ENCODE measurements around the gene BCL7A. TPM values are rescaled to one million over a fixed set of nuclear protein-coding genes. Genes with fewer than 3 reads are reported as not detected.
A peak's percentile ranks its signal among the peaks of the same experiment; 100 is the strongest.

The BCL7A gene
- total RNA-seq, 2 donors from 2014 or later = 0.33 to 0.69 TPM

GRCh38 chr12:122087431-122088178, 65.9 kb downstream of the BCL7A start:
- ATAC-seq = no peak
- H3K27ac Mint-ChIP-seq = peak overlapping the region in 1 of 2 donors; percentile 6
- no peaks in the 10 kb centered on the region for H3K36me3 Mint-ChIP-seq
- no peak overlapping the region for H3K4me3 Mint-ChIP-seq
- peaks cover 45 to 50% of the 10 kb centered on the region in 2 donors for H3K4me1 Mint-ChIP-seq (ENCODE audit: low read depth in 2 of 2)
- no peaks in the 10 kb centered on the region for H3K9me3 Mint-ChIP-seq
- H3K27me3 Mint-ChIP-seq = no peaks in the 10 kb centered on the region
- no peak for DNase-seq (ENCODE audit: low spot score)

GRCh38 chr12:122088179-122088810, 66.6 kb downstream of the BCL7A start:
- Mint-ChIP-seq H3K9me3 (no peaks in the 10 kb centered on the region), H3K27ac (peak overlapping the region in 1 of 2 donors; percentile 6), H3K4me1 (ENCODE audit: low read depth in 2 of 2) (peaks cover 39 to 45% of the 10 kb centered on the region in 2 donors)

GRCh38 chr12:122089077-122089476, 67.4 kb downstream of the BCL7A start:
- no peak overlapping the region for H3K27ac Mint-ChIP-seq
- H3K36me3 Mint-ChIP-seq = no peaks in the 10 kb centered on the region
- H3K9me3 Mint-ChIP-seq = no peaks in the 10 kb centered on the region
- DNase-seq (ENCODE audit: low spot score) = no peak
- H3K4me1 Mint-ChIP-seq (ENCODE audit: low read depth in 2 of 2) = peaks cover 32 to 37% of the 10 kb centered on the region in 2 donors
- no peak overlapping the region for H3K4me3 Mint-ChIP-seq
- ATAC-seq = no peak
- H3K27me3 Mint-ChIP-seq = no peaks in the 10 kb centered on the region

More at GRCh38 chr12:122088179-122088810, 66.6 kb downstream of the BCL7A start:
- Mint-ChIP-seq H3K27me3 (no peaks in the 10 kb centered on the region), H3K36me3 (no peaks in the 10 kb centered on the region), H3K4me3 (no peak overlapping the region)
- ATAC-seq (no peak), DNase-seq (ENCODE audit: low spot score) (no peak)

- Mint-ChIP-seq H3K4me3 (no peak overlapping the region), H3K4me1 (ENCODE audit: low read depth in 2 of 2) (peaks cover 25 to 30% of the 10 kb centered on the region in 2 donors), H3K9me3 (no peaks in the 10 kb centered on the region), H3K27ac (no peak overlapping the region), H3K27me3 (no peaks in the 10 kb centered on the region), H3K36me3 (no peaks in the 10 kb centered on the region)
- ATAC-seq (no peak), DNase-seq (ENCODE audit: low spot score) (no peak)
These were observed 69.3 kb downstream of the BCL7A start for GRCh38 chr12:122090759-122091515.

- no peak for ATAC-seq
These were observed 71.6 kb downstream of the BCL7A start for GRCh38 chr12:122093098-122093883.

GRCh38 chr12:122094137-122094734, 72.6 kb downstream of the BCL7A start:
- Mint-ChIP-seq H3K4me1 (ENCODE audit: low read depth in 2 of 2) (peaks cover 30 to 31% of the 10 kb centered on the region in 2 donors), H3K27ac (no peak overlapping the region), H3K4me3 (no peak overlapping the region), H3K9me3 (no peaks in the 10 kb centered on the region), H3K27me3 (no peaks in the 10 kb centered on the region), H3K36me3 (no peaks in the 10 kb centered on the region)
- ATAC-seq = peak in 1 of 2 donors; percentile 15
- no peak for DNase-seq (ENCODE audit: low spot score)

More at GRCh38 chr12:122093098-122093883, 71.6 kb downstream of the BCL7A start:
- no peak for DNase-seq (ENCODE audit: low spot score)
- Mint-ChIP-seq H3K4me3 (no peak overlapping the region), H3K4me1 (ENCODE audit: low read depth in 2 of 2) (peaks cover 23 to 25% of the 10 kb centered on the region in 2 donors), H3K27me3 (no peaks in the 10 kb centered on the region), H3K9me3 (no peaks in the 10 kb centered on the region), H3K27ac (no peak overlapping the region), H3K36me3 (no peaks in the 10 kb centered on the region)

GRCh38 chr12:122094735-122095631, 73.3 kb downstream of the BCL7A start:
- DNase-seq (ENCODE audit: low spot score) (no peak), ATAC-seq (peak in 1 of 2 donors; percentile 8)
- no peaks in the 10 kb centered on the region for H3K36me3 Mint-ChIP-seq
- no peak overlapping the region for H3K4me3 Mint-ChIP-seq
- no peak overlapping the region for H3K27ac Mint-ChIP-seq
- H3K4me1 Mint-ChIP-seq (ENCODE audit: low read depth in 2 of 2) = peaks cover 28 to 29% of the 10 kb centered on the region in 2 donors
- H3K9me3 Mint-ChIP-seq = no peaks in the 10 kb centered on the region
- H3K27me3 Mint-ChIP-seq = no peaks in the 10 kb centered on the region

GRCh38 chr12:122096014-122096413, 74.3 kb downstream of the BCL7A start:
- no peak for ATAC-seq
- no peak for DNase-seq (ENCODE audit: low spot score)
- Mint-ChIP-seq H3K9me3 (no peaks in the 10 kb centered on the region), H3K4me1 (ENCODE audit: low read depth in 2 of 2) (peaks cover 30 to 35% of the 10 kb centered on the region in 2 donors), H3K36me3 (no peaks in the 10 kb centered on the region), H3K27me3 (no peaks in the 10 kb centered on the region), H3K4me3 (no peak overlapping the region), H3K27ac (no peak overlapping the region)

- no peak overlapping the region for H3K27ac Mint-ChIP-seq
These were observed 75.0 kb downstream of the BCL7A start for GRCh38 chr12:122096591-122097149.

GRCh38 chr12:122097584-122097926, 75.9 kb downstream of the BCL7A start:
- Mint-ChIP-seq H3K4me3 (no peak overlapping the region), H3K4me1 (ENCODE audit: low read depth in 2 of 2) (peaks cover 29 to 40% of the 10 kb centered on the region in 2 donors), H3K27ac (peak overlapping the region; percentile 26), H3K36me3 (no peaks in the 10 kb centered on the region), H3K9me3 (no peaks in the 10 kb centered on the region), H3K27me3 (no peaks in the 10 kb centered on the region)
- DNase-seq (ENCODE audit: low spot score) (no peak), ATAC-seq (no peak)

More at GRCh38 chr12:122096591-122097149, 75.0 kb downstream of the BCL7A start:
- peaks cover 28 to 38% of the 10 kb centered on the region in 2 donors for H3K4me1 Mint-ChIP-seq (ENCODE audit: low read depth in 2 of 2)
- ATAC-seq = no peak
- no peak overlapping the region for H3K4me3 Mint-ChIP-seq
- H3K9me3 Mint-ChIP-seq = no peaks in the 10 kb centered on the region
- H3K36me3 Mint-ChIP-seq = no peaks in the 10 kb centered on the region
- H3K27me3 Mint-ChIP-seq = no peaks in the 10 kb centered on the region
- DNase-seq (ENCODE audit: low spot score) = no peak

GRCh38 chr12:122097927-122098756, 76.5 kb downstream of the BCL7A start:
- H3K4me3 Mint-ChIP-seq = no peak overlapping the region
- H3K27me3 Mint-ChIP-seq = no peaks in the 10 kb centered on the region
- ATAC-seq (no peak), DNase-seq (ENCODE audit: low spot score) (no peak)
- peaks cover 31 to 42% of the 10 kb centered on the region in 2 donors for H3K4me1 Mint-ChIP-seq (ENCODE audit: low read depth in 2 of 2)
- no peaks in the 10 kb centered on the region for H3K9me3 Mint-ChIP-seq
- no peaks in the 10 kb centered on the region for H3K36me3 Mint-ChIP-seq
- peak overlapping the region; percentile 26 to 48 for H3K27ac Mint-ChIP-seq

Measured in natural killer cell treated with Interleukin-12 subunit alpha and Interleukin-12 subunit beta and Interleukin-15 and Interleukin-18, amount 100 ng/mL, for 72 hours (primary cell).